GM19193 (cell line): ENCODE data around the gene KRT3.

Experiments
- POLR2A ChIP-seq: IDR thresholded peaks from 4 replicates; pipeline ENCODE4 v1.6.1; 2011; ENCODE audit not compliant: insufficient read depth, insufficient read length; ENCODE audit errors: extremely low read depth

The KRT3 gene

GRCh38 chr12:52811191-52812072 lies 15.5 kb upstream of the KRT3 start:
- TF ChIP-seq POLR2A, result no peak

- TF ChIP-seq POLR2A, result no peak
Observed at GRCh38 chr12:52810554-52810953, 14.6 kb upstream of the KRT3 start.

GRCh38 chr12:52809166-52809565 lies 13.2 kb upstream of the KRT3 start:
- TF ChIP-seq POLR2A, result no peak

- TF ChIP-seq POLR2A, result no peak
Observed at GRCh38 chr12:52808573-52809160, 12.8 kb upstream of the KRT3 start.

- no peak for TF ChIP-seq POLR2A
Observed at GRCh38 chr12:52807544-52808470, 11.9 kb upstream of the KRT3 start.

- no peak for TF ChIP-seq POLR2A
Observed at GRCh38 chr12:52806821-52807543, 11.1 kb upstream of the KRT3 start.

- TF ChIP-seq POLR2A, result no peak
Observed at GRCh38 chr12:52806169-52806811, 10.4 kb upstream of the KRT3 start.

- TF ChIP-seq POLR2A, result no peak
Observed at GRCh38 chr12:52805739-52806138, 9.8 kb upstream of the KRT3 start.

GRCh38 chr12:52805000-52805399 lies 9.1 kb upstream of the KRT3 start:
- TF ChIP-seq POLR2A, result no peak

GRCh38 chr12:52802442-52802841 lies 6.5 kb upstream of the KRT3 start:
- TF ChIP-seq POLR2A, result no peak

GRCh38 chr12:52801773-52802172 lies 5.9 kb upstream of the KRT3 start:
- TF ChIP-seq POLR2A, result no peak

GRCh38 chr12:52800259-52800917 lies 4.5 kb upstream of the KRT3 start:
- TF ChIP-seq POLR2A, result no peak

- TF ChIP-seq POLR2A, result no peak
Observed at GRCh38 chr12:52799505-52800211, 3.7 kb upstream of the KRT3 start.
